ENCODE results near the gene CTNNA2.

Gene CTNNA2

GRCh38 chr2:79860228-79861058, 347.6 kb downstream of the CTNNA2 start:
- Histone ChIP-seq H3K9me3 (replicated peaks in 1 of 2; ENCODE audit: control insufficient read depth in 2 of 2, insufficient read depth in 1 of 2, low read depth in 1 of 2, low read length in 2 of 2) (no peaks in the 10 kb centered on the region), H3K4me1 (ENCODE audit: control insufficient read depth in 2 of 2, insufficient read depth in 1 of 2, low read depth in 1 of 2, low read length in 2 of 2) (peaks cover 0 to 4% of the 10 kb centered on the region in 2 donors), H2AFZ (ENCODE audit: low read length) (no peak overlapping the region), H3K18ac (ENCODE audit: low read length) (no peak overlapping the region), H3K14ac (ENCODE audit: low read length) (no peak overlapping the region), H2BK15ac (ENCODE audit: low read length) (no peak overlapping the region), H2BK12ac (ENCODE audit: low read length) (no peak overlapping the region), H3K9ac (ENCODE audit: low read depth, low read length, poor library complexity) (no peak overlapping the region), H3K23ac (ENCODE audit: low read depth, low read length, poor library complexity) (no peak overlapping the region), H2BK120ac (ENCODE audit: low read depth, low read length) (no peak overlapping the region), H3K4ac (ENCODE audit: low read length) (no peak overlapping the region), H3K79me1 (ENCODE audit: low read depth, low read length) (no peaks in the 10 kb centered on the region), H3K27ac (replicated peaks; ENCODE audit: low read length) (no peak overlapping the region), H3K4me2 (ENCODE audit: insufficient read depth, low read length, poor library complexity, severe bottlenecking) (no peak overlapping the region), H2AK5ac (ENCODE audit: low read depth, low read length) (no peak overlapping the region), H4K91ac (ENCODE audit: low read depth, low read length, poor library complexity) (no peak overlapping the region), H3K36me3 (replicated peaks in 1 of 2; ENCODE audit: control insufficient read depth in 2 of 2, insufficient read depth in 2 of 2, low read length in 2 of 2) (no peaks in the 10 kb centered on the region), H4K8ac (ENCODE audit: low read depth, low read length) (no peak overlapping the region), H3K4me3 (ENCODE audit: low read length in 2 of 2) (no peak overlapping the region), H3K27me3 (ENCODE audit: control insufficient read depth in 3 of 3, insufficient read depth in 3 of 3, low read depth in 1 of 3, low read length in 3 of 3) (no peaks in the 10 kb centered on the region), H2BK5ac (ENCODE audit: low read length) (no peak overlapping the region)
- no CpG with 5 or more reads among the region's 10 CpGs for WGBS, 2 donors (ENCODE audit: extremely low coverage in 2 of 2, insufficient read length in 2 of 2, insufficient replicate concordance in 1 of 2)
- peak; percentile 33 for DNase-seq (ENCODE audit: low spot score)

GRCh38 chr2:79861059-79861374, 348.2 kb downstream of the CTNNA2 start:
- Histone ChIP-seq H3K79me1 (ENCODE audit: low read depth, low read length) (no peaks in the 10 kb centered on the region), H2BK5ac (ENCODE audit: low read length) (no peak overlapping the region), H3K4me2 (ENCODE audit: insufficient read depth, low read length, poor library complexity, severe bottlenecking) (no peak overlapping the region), H3K4ac (ENCODE audit: low read length) (no peak overlapping the region), H3K23ac (ENCODE audit: low read depth, low read length, poor library complexity) (no peak overlapping the region), H3K36me3 (replicated peaks in 1 of 2; ENCODE audit: control insufficient read depth in 2 of 2, insufficient read depth in 2 of 2, low read length in 2 of 2) (no peaks in the 10 kb centered on the region), H4K8ac (ENCODE audit: low read depth, low read length) (no peak overlapping the region), H3K14ac (ENCODE audit: low read length) (no peak overlapping the region), H3K9me3 (replicated peaks in 1 of 2; ENCODE audit: control insufficient read depth in 2 of 2, insufficient read depth in 1 of 2, low read depth in 1 of 2, low read length in 2 of 2) (no peaks in the 10 kb centered on the region), H2AFZ (ENCODE audit: low read length) (no peak overlapping the region), H3K4me1 (ENCODE audit: control insufficient read depth in 2 of 2, insufficient read depth in 1 of 2, low read depth in 1 of 2, low read length in 2 of 2) (peaks cover 0 to 4% of the 10 kb centered on the region in 2 donors), H3K18ac (ENCODE audit: low read length) (no peak overlapping the region), H2BK12ac (ENCODE audit: low read length) (no peak overlapping the region), H2AK5ac (ENCODE audit: low read depth, low read length) (no peak overlapping the region), H2BK15ac (ENCODE audit: low read length) (no peak overlapping the region), H4K91ac (ENCODE audit: low read depth, low read length, poor library complexity) (no peak overlapping the region), H3K27ac (replicated peaks; ENCODE audit: low read length) (no peak overlapping the region), H2BK120ac (ENCODE audit: low read depth, low read length) (no peak overlapping the region), H3K9ac (ENCODE audit: low read depth, low read length, poor library complexity) (no peak overlapping the region), H3K27me3 (ENCODE audit: control insufficient read depth in 3 of 3, insufficient read depth in 3 of 3, low read depth in 1 of 3, low read length in 3 of 3) (no peaks in the 10 kb centered on the region), H3K4me3 (ENCODE audit: low read length in 2 of 2) (no peak overlapping the region)
- no peak for DNase-seq (ENCODE audit: low spot score)
- WGBS, 2 donors (ENCODE audit: extremely low coverage in 2 of 2, insufficient read length in 2 of 2, insufficient replicate concordance in 1 of 2): no CpG with 5 or more reads among the region's 1 CpG

- no peak overlapping the region for H3K4ac ChIP-seq (ENCODE audit: low read length)
- no peak overlapping the region for H3K4me2 ChIP-seq (ENCODE audit: insufficient read depth, low read length, poor library complexity, severe bottlenecking)
- H2BK5ac ChIP-seq (ENCODE audit: low read length): no peak overlapping the region
- no peak overlapping the region for H4K8ac ChIP-seq (ENCODE audit: low read depth, low read length)
- H2AK5ac ChIP-seq (ENCODE audit: low read depth, low read length): no peak overlapping the region
- no peak overlapping the region for H2BK15ac ChIP-seq (ENCODE audit: low read length)
- no peak overlapping the region for H4K91ac ChIP-seq (ENCODE audit: low read depth, low read length, poor library complexity)
- no peaks in the 10 kb centered on the region for H3K9me3 ChIP-seq (replicated peaks in 1 of 2; ENCODE audit: control insufficient read depth in 2 of 2, insufficient read depth in 1 of 2, low read depth in 1 of 2, low read length in 2 of 2)
- H3K14ac ChIP-seq (ENCODE audit: low read length): no peak overlapping the region
- H2BK120ac ChIP-seq (ENCODE audit: low read depth, low read length): no peak overlapping the region
- H3K4me3 ChIP-seq (ENCODE audit: low read length in 2 of 2): no peak overlapping the region
- H3K9ac ChIP-seq (ENCODE audit: low read depth, low read length, poor library complexity): no peak overlapping the region
- H2BK12ac ChIP-seq (ENCODE audit: low read length): no peak overlapping the region
- no CpG with 5 or more reads among the region's 1 CpG for WGBS, 2 donors (ENCODE audit: extremely low coverage in 2 of 2, insufficient read length in 2 of 2, insufficient replicate concordance in 1 of 2)
- no peaks in the 10 kb centered on the region for H3K79me1 ChIP-seq (ENCODE audit: low read depth, low read length)
- no peaks in the 10 kb centered on the region for H3K27me3 ChIP-seq (ENCODE audit: control insufficient read depth in 3 of 3, insufficient read depth in 3 of 3, low read depth in 1 of 3, low read length in 3 of 3)
- no peak overlapping the region for H3K23ac ChIP-seq (ENCODE audit: low read depth, low read length, poor library complexity)
- no peak for DNase-seq (ENCODE audit: low spot score)
- H3K18ac ChIP-seq (ENCODE audit: low read length): no peak overlapping the region
- no peaks in the 10 kb centered on the region for H3K36me3 ChIP-seq (replicated peaks in 1 of 2; ENCODE audit: control insufficient read depth in 2 of 2, insufficient read depth in 2 of 2, low read length in 2 of 2)
- no peak overlapping the region for H2AFZ ChIP-seq (ENCODE audit: low read length)
- peaks cover 0 to 4% of the 10 kb centered on the region in 2 donors for H3K4me1 ChIP-seq (ENCODE audit: control insufficient read depth in 2 of 2, insufficient read depth in 1 of 2, low read depth in 1 of 2, low read length in 2 of 2)
- no peak overlapping the region for H3K27ac ChIP-seq (replicated peaks; ENCODE audit: low read length)
Measured at GRCh38 chr2:79862756-79863155, 349.9 kb downstream of the CTNNA2 start.

GRCh38 chr2:79872656-79873055, 359.8 kb downstream of the CTNNA2 start:
- no peak overlapping the region for H3K4me2 ChIP-seq (ENCODE audit: insufficient read depth, low read length, poor library complexity, severe bottlenecking)
- no peak overlapping the region for H4K8ac ChIP-seq (ENCODE audit: low read depth, low read length)
- H3K36me3 ChIP-seq (replicated peaks in 1 of 2; ENCODE audit: control insufficient read depth in 2 of 2, insufficient read depth in 2 of 2, low read length in 2 of 2): peaks cover 0 to 4% of the 10 kb centered on the region in 2 donors
- H2BK120ac ChIP-seq (ENCODE audit: low read depth, low read length): no peak overlapping the region
- no peak overlapping the region for H2AFZ ChIP-seq (ENCODE audit: low read length)
- no peak overlapping the region for H3K9ac ChIP-seq (ENCODE audit: low read depth, low read length, poor library complexity)
- no peaks in the 10 kb centered on the region for H3K9me3 ChIP-seq (replicated peaks in 1 of 2; ENCODE audit: control insufficient read depth in 2 of 2, insufficient read depth in 1 of 2, low read depth in 1 of 2, low read length in 2 of 2)
- WGBS, 2 donors (ENCODE audit: extremely low coverage in 2 of 2, insufficient read length in 2 of 2, insufficient replicate concordance in 1 of 2): no CpG with 5 or more reads among the region's 2 CpGs
- no peak overlapping the region for H2BK5ac ChIP-seq (ENCODE audit: low read length)
- H3K18ac ChIP-seq (ENCODE audit: low read length): no peak overlapping the region
- no peak overlapping the region for H3K23ac ChIP-seq (ENCODE audit: low read depth, low read length, poor library complexity)
- no peak overlapping the region for H3K14ac ChIP-seq (ENCODE audit: low read length)
- no peaks in the 10 kb centered on the region for H3K27me3 ChIP-seq (ENCODE audit: control insufficient read depth in 3 of 3, insufficient read depth in 3 of 3, low read depth in 1 of 3, low read length in 3 of 3)
- H2BK15ac ChIP-seq (ENCODE audit: low read length): no peak overlapping the region
- no peaks in the 10 kb centered on the region for H3K4me1 ChIP-seq (ENCODE audit: control insufficient read depth in 2 of 2, insufficient read depth in 1 of 2, low read depth in 1 of 2, low read length in 2 of 2)
- no peak overlapping the region for H3K4me3 ChIP-seq (ENCODE audit: low read length in 2 of 2)
- no peak for DNase-seq (ENCODE audit: low spot score)
- H2AK5ac ChIP-seq (ENCODE audit: low read depth, low read length): no peak overlapping the region
- no peak overlapping the region for H2BK12ac ChIP-seq (ENCODE audit: low read length)
- no peak overlapping the region for H3K4ac ChIP-seq (ENCODE audit: low read length)
- H4K91ac ChIP-seq (ENCODE audit: low read depth, low read length, poor library complexity): no peak overlapping the region
- H3K27ac ChIP-seq (replicated peaks; ENCODE audit: low read length): no peak overlapping the region
- H3K79me1 ChIP-seq (ENCODE audit: low read depth, low read length): peaks cover 1% of the 10 kb centered on the region
